CD4-positive, alpha-beta T cell treated with Interleukin-6 for 4 hours (primary cell): ENCODE measurements around the gene RBMY1E.
"Not testable (repeated sequence)": the region's sequence is repeated elsewhere in the genome, so short reads cannot be mapped to it uniquely, and the experiment has no call there.

Experiments used
- DNase-seq: peaks from one replicate; pipeline ENCODE4 v3.0.0-alpha.2; 2020; ENCODE audit warnings: mixed read lengths

RBMY1E gene

GRCh38 chrY:21917932-21918331 lies at the start of gene RBMY1E:
RBMY1E (minus strand) TSS chrY:21918032; CDS start chrY:21916054, 1,978 bp downstream.
- DNase-seq: not testable (repeated sequence)

- not testable (repeated sequence) for DNase-seq
Observed at GRCh38 chrY:21894426-21894825, 23.4 kb downstream of the RBMY1E start, which contains the start of gene RBMY1D. RBMY1D (minus strand) TSS chrY:21894526; CDS start chrY:21892513, 2,013 bp downstream.

- DNase-seq: not testable (repeated sequence)
Observed at GRCh38 chrY:21869407-21870076, 48.3 kb downstream of the RBMY1E start.
